ENCODE data around the gene UBE2S.

The UBE2S gene

DNA sequence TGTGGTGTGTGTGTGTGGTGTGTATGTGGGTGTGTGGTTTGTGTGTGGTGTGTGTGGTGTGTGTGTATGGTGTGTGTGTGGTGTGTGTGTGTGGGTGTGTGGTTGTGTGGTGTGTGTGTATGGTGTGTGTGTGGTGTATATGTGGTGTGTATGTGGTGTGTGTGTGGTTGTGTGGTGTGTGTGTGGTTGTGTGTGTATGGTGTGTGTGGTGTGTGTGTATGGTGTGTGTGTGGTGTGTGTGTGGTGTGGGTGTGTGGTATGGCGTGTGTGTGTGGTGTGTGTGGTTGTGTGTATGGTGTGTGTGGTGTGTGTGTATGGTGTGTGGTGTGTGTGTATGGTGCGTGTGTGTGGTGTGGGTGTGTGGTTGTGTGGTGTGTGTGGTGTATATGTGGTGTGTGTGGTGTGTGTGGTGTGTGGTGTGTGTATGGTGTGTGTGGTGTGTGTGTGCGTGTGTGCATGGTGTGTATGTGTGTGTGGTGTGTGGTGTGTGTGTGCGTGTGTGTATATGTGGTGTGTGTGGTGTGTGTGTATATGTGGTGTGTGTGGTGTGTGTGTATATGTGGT, 26.9 kb upstream of the UBE2S start:
- Histone ChIP-seq H3K36me3 (ENCODE audit: low read depth) (no peaks in the 10 kb centered on the region), H3K9me3 (ENCODE audit: severe bottlenecking) (no peaks in the 10 kb centered on the region), H3K27ac (ENCODE audit: poor library complexity, severe bottlenecking) (no peak overlapping the region), H3K4me1 (ENCODE audit: insufficient read depth, poor library complexity, severe bottlenecking) (no peaks in the 10 kb centered on the region), H3K4me3 (ENCODE audit: severe bottlenecking) (no peak overlapping the region), H3K27me3 (ENCODE audit: insufficient read depth, poor library complexity, severe bottlenecking) (peaks cover 17% of the 10 kb centered on the region)
- DNase-seq (ENCODE audit: low spot score), result no peak
- ATAC-seq (ENCODE audit: low read depth), result no peak
- TF ChIP-seq, protein P1, sequence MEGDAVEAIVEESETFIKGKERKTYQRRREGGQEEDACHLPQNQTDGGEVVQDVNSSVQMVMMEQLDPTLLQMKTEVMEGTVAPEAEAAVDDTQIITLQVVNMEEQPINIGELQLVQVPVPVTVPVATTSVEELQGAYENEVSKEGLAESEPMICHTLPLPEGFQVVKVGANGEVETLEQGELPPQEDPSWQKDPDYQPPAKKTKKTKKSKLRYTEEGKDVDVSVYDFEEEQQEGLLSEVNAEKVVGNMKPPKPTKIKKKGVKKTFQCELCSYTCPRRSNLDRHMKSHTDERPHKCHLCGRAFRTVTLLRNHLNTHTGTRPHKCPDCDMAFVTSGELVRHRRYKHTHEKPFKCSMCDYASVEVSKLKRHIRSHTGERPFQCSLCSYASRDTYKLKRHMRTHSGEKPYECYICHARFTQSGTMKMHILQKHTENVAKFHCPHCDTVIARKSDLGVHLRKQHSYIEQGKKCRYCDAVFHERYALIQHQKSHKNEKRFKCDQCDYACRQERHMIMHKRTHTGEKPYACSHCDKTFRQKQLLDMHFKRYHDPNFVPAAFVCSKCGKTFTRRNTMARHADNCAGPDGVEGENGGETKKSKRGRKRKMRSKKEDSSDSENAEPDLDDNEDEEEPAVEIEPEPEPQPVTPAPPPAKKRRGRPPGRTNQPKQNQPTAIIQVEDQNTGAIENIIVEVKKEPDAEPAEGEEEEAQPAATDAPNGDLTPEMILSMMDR (IDR thresholded peaks at IDR 0.05; ENCODE audit: poor library complexity, severe bottlenecking), result no peak

DNA sequence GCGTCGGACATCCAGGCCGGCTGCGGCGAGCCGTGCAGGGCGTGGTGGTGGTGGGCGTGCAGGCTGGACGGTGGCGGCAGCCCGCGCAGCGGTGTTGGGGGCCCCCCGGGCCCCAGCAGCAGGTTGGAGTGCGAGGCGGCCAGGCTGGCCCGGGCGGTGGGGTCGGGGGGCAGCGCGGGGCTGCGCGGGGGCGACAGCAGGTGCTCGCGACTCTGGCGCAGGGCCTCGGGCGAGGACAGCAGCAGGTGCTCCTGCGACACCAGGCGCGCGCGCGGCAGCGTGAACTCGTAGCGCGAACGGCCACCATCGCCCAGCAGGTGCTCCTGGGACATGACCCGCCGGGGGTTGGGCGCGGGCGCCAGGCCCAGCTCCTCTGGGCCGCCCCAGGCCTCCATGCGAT, 25.7 kb upstream of the UBE2S start:
- H3K36me3 ChIP-seq (ENCODE audit: low read depth), result no peaks in the 10 kb centered on the region
- H3K27ac ChIP-seq (ENCODE audit: poor library complexity, severe bottlenecking), result no peak overlapping the region
- ATAC-seq (ENCODE audit: low read depth) (no peak), DNase-seq (ENCODE audit: low spot score) (no peak)
- H3K27me3 ChIP-seq (ENCODE audit: insufficient read depth, poor library complexity, severe bottlenecking), result peaks cover 12% of the 10 kb centered on the region
- TF ChIP-seq, protein P1 (IDR thresholded peaks at IDR 0.05; ENCODE audit: poor library complexity, severe bottlenecking), result no peak
- H3K4me1 ChIP-seq (ENCODE audit: insufficient read depth, poor library complexity, severe bottlenecking), result no peaks in the 10 kb centered on the region
- no peak overlapping the region for H3K4me3 ChIP-seq (ENCODE audit: severe bottlenecking)
- no peaks in the 10 kb centered on the region for H3K9me3 ChIP-seq (ENCODE audit: severe bottlenecking)

DNA sequence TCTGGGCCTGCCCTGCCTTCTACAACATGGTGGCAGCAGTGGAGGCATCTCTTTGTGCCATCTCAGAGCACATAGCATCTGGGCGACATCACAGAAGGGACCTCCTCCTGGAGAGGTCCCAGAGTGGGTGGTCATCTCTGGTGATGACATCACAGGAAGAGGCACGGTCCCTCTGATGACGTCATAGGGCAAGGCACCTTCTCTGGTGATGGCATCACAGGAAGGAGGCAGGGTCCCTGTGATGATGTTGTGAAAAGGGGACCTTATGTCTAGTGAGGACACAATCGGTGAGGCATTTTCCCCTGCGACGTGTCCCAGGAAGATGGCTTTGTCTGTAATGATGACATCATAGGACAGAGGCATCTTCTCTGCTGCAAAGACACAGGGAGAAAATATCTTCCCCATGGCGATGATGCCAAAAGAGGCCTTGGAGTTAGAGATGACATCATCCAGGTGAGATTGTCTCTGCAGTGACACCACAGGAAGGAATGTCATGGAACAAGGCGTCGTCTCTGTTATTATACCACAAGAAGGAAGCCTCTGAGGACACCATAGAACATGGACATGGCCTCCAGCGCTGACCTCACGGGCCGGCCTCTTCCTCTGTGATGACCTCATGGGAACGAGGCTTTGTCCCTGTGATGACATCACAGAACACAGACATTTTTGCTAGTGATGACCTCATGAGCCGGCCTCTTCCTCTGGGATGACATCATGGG, 24.8 kb upstream of the UBE2S start:
- H3K27me3 ChIP-seq (ENCODE audit: insufficient read depth, poor library complexity, severe bottlenecking), result peaks cover 12% of the 10 kb centered on the region
- H3K9me3 ChIP-seq (ENCODE audit: severe bottlenecking), result no peaks in the 10 kb centered on the region
- H3K4me3 ChIP-seq (ENCODE audit: severe bottlenecking), result no peak overlapping the region
- no peaks in the 10 kb centered on the region for H3K36me3 ChIP-seq (ENCODE audit: low read depth)
- no peaks in the 10 kb centered on the region for H3K4me1 ChIP-seq (ENCODE audit: insufficient read depth, poor library complexity, severe bottlenecking)
- DNase-seq (ENCODE audit: low spot score), result no peak
- no peak for ATAC-seq (ENCODE audit: low read depth)
- H3K27ac ChIP-seq (ENCODE audit: poor library complexity, severe bottlenecking), result no peak overlapping the region
- TF ChIP-seq, protein P1 (IDR thresholded peaks at IDR 0.05; ENCODE audit: poor library complexity, severe bottlenecking), result no peak

DNA sequence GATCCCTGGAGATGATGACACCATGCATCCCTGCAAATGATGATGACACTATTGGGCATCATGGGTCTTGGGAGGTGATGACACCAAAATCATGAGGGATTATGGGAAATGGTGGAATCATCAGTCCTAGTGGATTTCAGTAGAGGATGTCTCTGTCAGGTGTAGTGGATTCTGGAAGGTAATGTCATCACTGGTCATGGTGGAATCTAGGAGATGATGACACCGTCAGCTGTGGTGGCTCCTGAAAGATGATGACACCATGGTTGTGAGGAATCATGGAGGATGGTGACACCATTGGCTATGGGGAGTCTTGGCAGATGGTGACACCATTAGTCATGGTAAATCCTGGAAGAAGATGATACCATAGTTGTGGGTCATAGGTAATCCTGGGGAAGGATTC, 23.6 kb upstream of the UBE2S start:
- no peaks in the 10 kb centered on the region for H3K9me3 ChIP-seq (ENCODE audit: severe bottlenecking)
- DNase-seq (ENCODE audit: low spot score), result no peak
- H3K36me3 ChIP-seq (ENCODE audit: low read depth), result no peaks in the 10 kb centered on the region
- peaks cover 12% of the 10 kb centered on the region for H3K27me3 ChIP-seq (ENCODE audit: insufficient read depth, poor library complexity, severe bottlenecking)
- ATAC-seq (ENCODE audit: low read depth), result no peak
- no peaks in the 10 kb centered on the region for H3K4me1 ChIP-seq (ENCODE audit: insufficient read depth, poor library complexity, severe bottlenecking)
- H3K4me3 ChIP-seq (ENCODE audit: severe bottlenecking), result no peak overlapping the region
- H3K27ac ChIP-seq (ENCODE audit: poor library complexity, severe bottlenecking), result no peak overlapping the region
- TF ChIP-seq, protein P1 (IDR thresholded peaks at IDR 0.05; ENCODE audit: poor library complexity, severe bottlenecking), result no peak

DNA sequence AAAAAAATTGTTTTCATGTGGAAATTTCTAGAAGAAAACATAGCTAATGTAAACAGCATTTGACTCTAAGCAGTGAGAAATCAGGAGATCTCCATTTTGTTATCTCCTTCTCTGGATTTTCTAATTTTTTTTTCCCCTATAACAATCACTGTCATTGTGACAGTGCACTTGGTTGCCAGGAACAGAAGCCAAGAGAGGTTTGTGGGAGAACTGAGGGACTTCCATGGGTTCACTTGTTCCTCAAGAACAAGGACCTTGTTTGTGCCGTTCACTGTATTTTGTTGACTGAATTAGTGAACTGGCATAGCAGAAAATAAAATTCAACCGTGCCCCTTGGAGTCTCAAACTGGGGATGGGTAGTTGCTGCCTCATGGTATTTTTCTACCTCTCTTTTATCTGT, 18.5 kb upstream of the UBE2S start:
- no peak for ATAC-seq (ENCODE audit: low read depth)
- DNase-seq (ENCODE audit: low spot score), result no peak
- no peaks in the 10 kb centered on the region for H3K9me3 ChIP-seq (ENCODE audit: severe bottlenecking)
- TF ChIP-seq, protein P1 (IDR thresholded peaks at IDR 0.05; ENCODE audit: poor library complexity, severe bottlenecking), result no peak
- H3K27me3 ChIP-seq (ENCODE audit: insufficient read depth, poor library complexity, severe bottlenecking), result no peaks in the 10 kb centered on the region
- no peak overlapping the region for H3K27ac ChIP-seq (ENCODE audit: poor library complexity, severe bottlenecking)
- no peaks in the 10 kb centered on the region for H3K36me3 ChIP-seq (ENCODE audit: low read depth)
- no peaks in the 10 kb centered on the region for H3K4me1 ChIP-seq (ENCODE audit: insufficient read depth, poor library complexity, severe bottlenecking)
- no peak overlapping the region for H3K4me3 ChIP-seq (ENCODE audit: severe bottlenecking)

Measured in RWPE2 (cell line).